H4 (cell line): ENCODE data around the gene EIF2S1. TPM values are rescaled to one million over a fixed set of nuclear protein-coding genes. Genes with fewer than 3 reads are reported as not detected.

Experiments
- total RNA-seq: library from RNA; depleted of rRNA; stranded (reverse); fragments of >200 nt; shearing (Covaris generic); gene quantifications from 2 replicates; pipeline ENCODE4 v1.2.3, GENCODE V29; 2014; rRNA removed

The EIF2S1 gene
- total RNA-seq, 1 experiment from 2014 or later = 295 TPM

Other genes with a start within 250 kb of the EIF2S1 start
- not detected in 2 replicates for gene GARIN2, start 170.9 kb upstream of the EIF2S1 start, total RNA-seq
- 20.4 and 24.2 TPM in 2 replicates for gene PALS1, start 118.9 kb upstream of the EIF2S1 start, total RNA-seq
- 92.3 and 130 TPM in 2 replicates for gene ATP6V1D, start 524 bp upstream of the EIF2S1 start, total RNA-seq
- not detected in 2 replicates for gene PLEK2, start 51.8 kb downstream of the EIF2S1 start, total RNA-seq
- gene TMEM229B, start 128.4 kb downstream of the EIF2S1 start, total RNA-seq = 4.9 and 5.7 TPM in 2 replicates
- 0.94 and 1.8 TPM in 2 replicates for gene PLEKHH1, start 173.0 kb downstream of the EIF2S1 start, total RNA-seq
- gene PIGH, start 239.9 kb downstream of the EIF2S1 start, total RNA-seq = 27.5 and 31.5 TPM in 2 replicates